PC-3 (cell line): Measurements from ENCODE around the gene SEC61B. TPM values are rescaled to one million over a fixed set of nuclear protein-coding genes. Genes with fewer than 3 reads are reported as not detected.

Experiments used
- ATAC-seq: fragments of 200-7000 bp; cut with Tn5 transposase; 2 replicates; pipeline ENCODE4 v1.9.1; 2020; ENCODE audit warnings: mild to moderate bottlenecking, moderate library complexity
- BruUV-seq: library from RNA; stranded (reverse); fragments of 400-500 nt; replicated peaks from 2 replicates; lab custom pipeline; 2021; lab: Mats Ljungman, UMichigan
- CTCF ChIA-PET: fragments of 300-600 bp; sonication (Branson Sonifier 250); formaldehyde crosslinking; loops from one replicate; lab custom pipeline; 2022; ENCODE audit warnings: antibody characterized with exemption; lab: Charles Lee
- POLR2A ChIA-PET: fragments of 300-600 bp; sonication (Branson Sonifier 250); formaldehyde crosslinking; loops from one replicate; lab custom pipeline; 2022; ENCODE audit warnings: antibody characterized with exemption; ENCODE audit not compliant: unreplicated experiment; lab: Charles Lee
- DNase-seq: peaks from one replicate; pipeline ENCODE4 v3.0.0-alpha.2; 2015
- H2AFZ ChIP-seq: fragments of 300-600 bp; sonication (generic); 2 replicates; pipeline ENCODE4 v1.6.0; 2016; ENCODE audit warnings: antibody characterized with exemption, low read length
- H3F3A ChIP-seq: fragments of 300-600 bp; sonication (generic); one replicate; pipeline ENCODE4 v1.6.0; 2017; ENCODE audit warnings: antibody characterized with exemption, low read length, control low read depth, mild to moderate bottlenecking; ENCODE audit not compliant: unreplicated experiment
- H3K27ac ChIP-seq: fragments of 300-600 bp; sonication (generic); 2 replicates; pipeline ENCODE4 v1.5.1; 2016; ENCODE audit warnings: mild to moderate bottlenecking, low read length
- H3K27me3 ChIP-seq: fragments of 300-600 bp; sonication (generic); 2 replicates; pipeline ENCODE4 v1.6.1; 2016; ENCODE audit warnings: low read length, mixed read lengths
- H3K36me3 ChIP-seq: fragments of 300-600 bp; sonication (generic); 2 replicates; pipeline ENCODE4 v1.6.1; 2016; ENCODE audit warnings: low read depth, mixed run types, low read length, mixed read lengths
- H3K4me1 ChIP-seq: fragments of 300-600 bp; sonication (generic); 2 replicates; pipeline ENCODE4 v1.5.1; 2016; ENCODE audit warnings: low read length; ENCODE audit not compliant: insufficient read depth
- H3K4me2 ChIP-seq: fragments of 300-600 bp; sonication (generic); 2 replicates; pipeline ENCODE4 v1.6.0; 2016; ENCODE audit warnings: low read length
- H3K4me3 ChIP-seq: fragments of 300-600 bp; sonication (generic); 2 replicates; pipeline ENCODE4 v1.5.1; 2016; ENCODE audit warnings: mild to moderate bottlenecking, low read length, mixed read lengths
- H3K79me2 ChIP-seq: fragments of 300-600 bp; sonication (generic); 2 replicates; pipeline ENCODE4 v1.6.1; 2017; ENCODE audit warnings: low read length, mixed read lengths
- H3K9ac ChIP-seq: fragments of 300-600 bp; sonication (generic); 2 replicates; pipeline ENCODE4 v1.6.0; 2016; ENCODE audit warnings: mild to moderate bottlenecking, low read length
- H3K9me2 ChIP-seq: fragments of 300-600 bp; sonication (generic); replicated peaks from 2 replicates; pipeline ENCODE4 v1.6.1; 2016; ENCODE audit warnings: mixed run types, low read length, mixed read lengths
- H3K9me3 ChIP-seq: fragments of 300-600 bp; sonication (generic); 2 replicates; pipeline ENCODE4 v1.6.1; 2016; ENCODE audit warnings: low read length, mixed read lengths
- H4K20me1 ChIP-seq: fragments of 300-600 bp; sonication (generic); 2 replicates; pipeline ENCODE4 v1.6.1; 2016; ENCODE audit warnings: low read length, mixed read lengths
- EZH2 ChIP-seq: fragments of 300-600 bp; sonication (generic); IDR thresholded peaks from one replicate; pipeline ENCODE4 v1.6.1; 2017; ENCODE audit warnings: antibody characterized with exemption, mild to moderate bottlenecking, low read length; ENCODE audit not compliant: unreplicated experiment
- EZH2phosphoT487 ChIP-seq: fragments of 300-600 bp; sonication (generic); IDR thresholded peaks from 2 replicates; pipeline ENCODE4 v1.6.1; 2018; ENCODE audit warnings: mild to moderate bottlenecking, antibody characterized with exemption, low read length, borderline replicate concordance
- intact Hi-C: fragments of 100-400 bp; cut with micrococcal nuclease; formaldehyde crosslinking; loops from 2 replicates; pipeline ENCODE4 v1.9.0; 2023
- total RNA-seq: library from RNA; depleted of rRNA; stranded (reverse); fragments of >200 nt; gene quantifications from 2 replicates; pipeline ENCODE4 v1.2.3, GENCODE V29; 2014
- TF ChIP-seq, protein P1 (sequence below): fragments of 300-600 bp; sonication (generic); conservative IDR thresholded peaks from 2 replicates; pipeline ENCODE4 v1.5.1; 2017; ENCODE audit warnings: antibody characterized with exemption, low read depth, mild to moderate bottlenecking, low read length

SEC61B gene
- total RNA-seq, 1 experiment from 2014 or later: 107 TPM

DNA sequence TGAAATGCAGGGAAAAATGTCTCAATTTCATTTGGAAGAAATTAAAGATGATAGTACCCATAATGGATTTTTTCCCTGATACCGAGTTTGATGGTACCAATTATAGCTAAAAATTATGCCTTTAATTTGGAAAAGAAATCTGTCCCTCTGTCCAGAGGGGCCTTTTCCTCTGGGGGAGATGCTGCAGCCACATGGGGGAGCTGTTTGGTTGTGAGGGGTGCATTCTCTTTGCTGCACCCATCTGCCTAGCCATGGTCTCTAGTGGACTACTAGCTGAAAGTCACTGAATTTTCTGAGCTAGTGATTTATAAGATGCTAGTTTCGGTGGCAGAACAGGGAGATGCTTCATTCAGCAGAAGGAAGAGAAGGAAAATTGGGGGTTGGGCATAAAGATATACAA lies 9.6 kb downstream of the SEC61B start:
- Histone ChIP-seq H3K27ac (no peak overlapping the region), H3K36me3 (peaks cover 34% of the 10 kb centered on the region), H3K79me2 (no peaks in the 10 kb centered on the region), H4K20me1 (no peaks in the 10 kb centered on the region), H3K4me3 (no peak overlapping the region), H2AFZ (no peak overlapping the region), H3K9me2 (no peaks in the 10 kb centered on the region), H3K27me3 (no peaks in the 10 kb centered on the region), H3K9me3 (no peaks in the 10 kb centered on the region), H3K4me2 (no peak overlapping the region), H3K4me1 (no peaks in the 10 kb centered on the region), H3F3A (no peaks in the 10 kb centered on the region), H3K9ac (no peak overlapping the region)
- no TSS peak for BruUV-seq
- ChIA-PET POLR2A (no interaction called here), CTCF (interaction anchor here (0.6 kb wide), 1 partner anchor 242 kb away, joined by 3 read pairs; no protein-coding TSS in a partner anchor)
- no peak for ATAC-seq
- DNase-seq: peak; percentile 6
- no peak for TF ChIP-seq EZH2phosphoT487
- TF ChIP-seq EZH2: no peak
- TF ChIP-seq, protein P1, sequence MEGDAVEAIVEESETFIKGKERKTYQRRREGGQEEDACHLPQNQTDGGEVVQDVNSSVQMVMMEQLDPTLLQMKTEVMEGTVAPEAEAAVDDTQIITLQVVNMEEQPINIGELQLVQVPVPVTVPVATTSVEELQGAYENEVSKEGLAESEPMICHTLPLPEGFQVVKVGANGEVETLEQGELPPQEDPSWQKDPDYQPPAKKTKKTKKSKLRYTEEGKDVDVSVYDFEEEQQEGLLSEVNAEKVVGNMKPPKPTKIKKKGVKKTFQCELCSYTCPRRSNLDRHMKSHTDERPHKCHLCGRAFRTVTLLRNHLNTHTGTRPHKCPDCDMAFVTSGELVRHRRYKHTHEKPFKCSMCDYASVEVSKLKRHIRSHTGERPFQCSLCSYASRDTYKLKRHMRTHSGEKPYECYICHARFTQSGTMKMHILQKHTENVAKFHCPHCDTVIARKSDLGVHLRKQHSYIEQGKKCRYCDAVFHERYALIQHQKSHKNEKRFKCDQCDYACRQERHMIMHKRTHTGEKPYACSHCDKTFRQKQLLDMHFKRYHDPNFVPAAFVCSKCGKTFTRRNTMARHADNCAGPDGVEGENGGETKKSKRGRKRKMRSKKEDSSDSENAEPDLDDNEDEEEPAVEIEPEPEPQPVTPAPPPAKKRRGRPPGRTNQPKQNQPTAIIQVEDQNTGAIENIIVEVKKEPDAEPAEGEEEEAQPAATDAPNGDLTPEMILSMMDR: peak; percentile 57; the same call in 1 of the 2 replicates
- intact Hi-C loops: no loop called here

DNA sequence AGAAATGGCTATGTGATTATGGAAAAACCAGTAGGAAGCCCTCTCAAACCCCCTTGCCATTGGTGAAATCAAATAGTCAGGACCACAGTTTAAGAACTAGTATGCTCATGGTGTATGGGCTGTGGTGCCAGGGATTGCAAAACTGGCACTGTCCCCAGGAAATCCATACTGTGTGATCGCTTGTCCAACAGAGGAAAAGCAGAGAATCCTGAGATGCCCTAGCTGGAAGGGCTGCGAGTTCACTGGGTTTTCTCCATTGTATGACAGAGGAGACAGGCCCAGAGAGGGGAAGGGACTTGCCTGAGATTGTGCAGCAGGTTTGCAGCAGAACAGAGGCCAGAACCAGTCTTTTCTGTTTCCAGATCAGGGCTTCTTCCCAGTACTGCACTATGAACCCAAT lies 12.5 kb downstream of the SEC61B start:
- Histone ChIP-seq H4K20me1 (no peaks in the 10 kb centered on the region), H3K27me3 (no peaks in the 10 kb centered on the region), H3F3A (no peaks in the 10 kb centered on the region), H3K27ac (no peak overlapping the region), H3K36me3 (peaks cover 21% of the 10 kb centered on the region), H3K4me2 (no peak overlapping the region), H3K9me3 (no peaks in the 10 kb centered on the region), H3K4me3 (no peak overlapping the region), H2AFZ (no peak overlapping the region), H3K9me2 (no peaks in the 10 kb centered on the region), H3K79me2 (no peaks in the 10 kb centered on the region), H3K4me1 (no peaks in the 10 kb centered on the region), H3K9ac (no peak overlapping the region)
- ChIA-PET POLR2A (no interaction called here), CTCF (no interaction called here)
- no TSS peak for BruUV-seq
- intact Hi-C loops: no loop called here
- DNase-seq (no peak), ATAC-seq (no peak)
- TF ChIP-seq EZH2phosphoT487 (no peak), EZH2 (no peak)

DNA sequence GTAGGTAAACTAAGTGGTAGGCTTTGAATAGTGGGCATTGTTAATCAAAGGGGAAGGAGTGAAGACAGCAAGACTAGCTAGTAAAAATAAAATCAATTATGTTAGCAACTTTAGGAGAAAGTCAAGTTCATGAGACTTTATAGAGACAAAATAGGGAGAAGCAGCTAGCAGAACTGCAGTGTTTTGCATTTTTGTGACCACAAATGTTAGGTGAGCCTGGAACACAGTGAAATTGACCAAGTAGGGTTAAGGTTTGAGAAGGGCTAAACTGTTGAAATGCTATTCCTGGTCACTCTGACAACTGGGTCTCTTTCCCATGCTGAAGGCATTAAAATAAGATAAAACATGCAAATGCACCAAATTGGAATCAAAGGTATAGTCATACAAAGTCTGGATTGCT lies 13.0 kb downstream of the SEC61B start:
- DNase-seq (no peak), ATAC-seq (no peak)
- POLR2A ChIA-PET: interaction anchor here (0.5 kb wide), 1 partner anchor 194 kb away, joined by 21 read pairs; no protein-coding TSS in a partner anchor
- Histone ChIP-seq H3K27ac (no peak overlapping the region), H3K4me2 (no peak overlapping the region), H3K36me3 (peaks cover 21% of the 10 kb centered on the region), H3K4me3 (no peak overlapping the region), H3K4me1 (no peaks in the 10 kb centered on the region), H3K9me3 (no peaks in the 10 kb centered on the region), H3F3A (no peaks in the 10 kb centered on the region), H3K9me2 (no peaks in the 10 kb centered on the region), H3K79me2 (no peaks in the 10 kb centered on the region), H3K9ac (no peak overlapping the region), H4K20me1 (no peaks in the 10 kb centered on the region), H3K27me3 (no peaks in the 10 kb centered on the region), H2AFZ (no peak overlapping the region)
- intact Hi-C loops: no loop called here
- CTCF ChIA-PET: no interaction called here
- no TSS peak for BruUV-seq
- TF ChIP-seq EZH2 (no peak), EZH2phosphoT487 (no peak)
- TF ChIP-seq, protein P1: no peak
